ENCODE results near the gene MARCHF10. TPM values are rescaled to one million over a fixed set of nuclear protein-coding genes. Genes with fewer than 3 reads are reported as not detected.
"Not testable (repeated sequence)": the region's sequence is repeated elsewhere in the genome, so short reads cannot be mapped to it uniquely, and the experiment has no call there.

MARCHF10 gene
- total RNA-seq, 1 experiment from 2014 or later, result 0.39 TPM

DNA sequence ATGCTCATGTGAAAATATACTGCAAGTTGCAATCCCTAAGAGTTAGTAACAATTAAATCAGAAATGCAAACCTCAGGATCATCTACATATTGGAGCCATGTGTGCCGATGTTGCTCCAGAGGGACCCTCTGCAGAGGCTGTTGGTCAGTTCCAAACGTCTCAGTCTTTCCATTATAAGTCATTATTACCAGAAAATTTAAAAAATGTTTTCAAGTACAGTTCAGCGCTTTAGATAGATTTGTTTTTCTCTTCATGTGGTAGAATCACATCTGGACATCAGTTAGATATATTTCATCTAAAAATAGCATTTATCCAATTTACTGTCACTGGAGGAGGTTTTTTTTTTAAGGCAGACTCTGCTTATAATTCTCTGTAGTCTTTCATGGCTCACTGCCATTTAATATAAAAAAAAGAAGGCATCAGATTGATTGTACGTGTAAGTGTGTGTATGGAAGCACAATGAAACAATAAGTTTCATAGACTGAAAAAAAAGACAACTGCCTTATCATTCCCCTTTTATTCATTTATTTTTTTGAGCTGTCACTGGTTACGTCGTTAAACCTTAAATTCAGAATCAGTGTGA lies 46.1 kb upstream of the MARCHF10 start:
- intact Hi-C loops (cut with micrococcal nuclease; ENCODE audit: unreplicated experiment) (no loop called here), in situ Hi-C loops (cut with HindIII; ENCODE audit: low pct_unique_long_range_greater_than_20kb, low sequenced_read_pairs) (no loop called here)
- TF ChIP-seq POLR2AphosphoS5 (IDR thresholded peaks at IDR 0.05; ENCODE audit: low read depth, low read length) (no peak), CTCF (IDR thresholded peaks at IDR 0.05) (no peak), SIN3A (IDR thresholded peaks at IDR 0.05; ENCODE audit: borderline replicate concordance, insufficient read depth, low read depth, low read length) (no peak), TCF7L2 (IDR thresholded peaks at IDR 0.05; ENCODE audit: low read depth, low read length) (no peak)
- TF ChIP-seq, protein P1, sequence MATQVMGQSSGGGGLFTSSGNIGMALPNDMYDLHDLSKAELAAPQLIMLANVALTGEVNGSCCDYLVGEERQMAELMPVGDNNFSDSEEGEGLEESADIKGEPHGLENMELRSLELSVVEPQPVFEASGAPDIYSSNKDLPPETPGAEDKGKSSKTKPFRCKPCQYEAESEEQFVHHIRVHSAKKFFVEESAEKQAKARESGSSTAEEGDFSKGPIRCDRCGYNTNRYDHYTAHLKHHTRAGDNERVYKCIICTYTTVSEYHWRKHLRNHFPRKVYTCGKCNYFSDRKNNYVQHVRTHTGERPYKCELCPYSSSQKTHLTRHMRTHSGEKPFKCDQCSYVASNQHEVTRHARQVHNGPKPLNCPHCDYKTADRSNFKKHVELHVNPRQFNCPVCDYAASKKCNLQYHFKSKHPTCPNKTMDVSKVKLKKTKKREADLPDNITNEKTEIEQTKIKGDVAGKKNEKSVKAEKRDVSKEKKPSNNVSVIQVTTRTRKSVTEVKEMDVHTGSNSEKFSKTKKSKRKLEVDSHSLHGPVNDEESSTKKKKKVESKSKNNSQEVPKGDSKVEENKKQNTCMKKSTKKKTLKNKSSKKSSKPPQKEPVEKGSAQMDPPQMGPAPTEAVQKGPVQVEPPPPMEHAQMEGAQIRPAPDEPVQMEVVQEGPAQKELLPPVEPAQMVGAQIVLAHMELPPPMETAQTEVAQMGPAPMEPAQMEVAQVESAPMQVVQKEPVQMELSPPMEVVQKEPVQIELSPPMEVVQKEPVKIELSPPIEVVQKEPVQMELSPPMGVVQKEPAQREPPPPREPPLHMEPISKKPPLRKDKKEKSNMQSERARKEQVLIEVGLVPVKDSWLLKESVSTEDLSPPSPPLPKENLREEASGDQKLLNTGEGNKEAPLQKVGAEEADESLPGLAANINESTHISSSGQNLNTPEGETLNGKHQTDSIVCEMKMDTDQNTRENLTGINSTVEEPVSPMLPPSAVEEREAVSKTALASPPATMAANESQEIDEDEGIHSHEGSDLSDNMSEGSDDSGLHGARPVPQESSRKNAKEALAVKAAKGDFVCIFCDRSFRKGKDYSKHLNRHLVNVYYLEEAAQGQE (IDR thresholded peaks at IDR 0.05; ENCODE audit: insufficient read depth in 1 of 2, low read depth in 2 of 2, low read length in 1 of 2), result no peak
- Histone ChIP-seq H3K4me3 (ENCODE audit: low read depth in 2 of 2, low read length in 2 of 2) (no peak overlapping the region), H3K9me3 (ENCODE audit: control insufficient read depth, insufficient read depth, low read depth, low read length) (no peaks in the 10 kb centered on the region), H3K27me3 (ENCODE audit: control insufficient read depth, insufficient read depth, low read length) (no peaks in the 10 kb centered on the region), H3K27ac (ENCODE audit: low read length) (no peak overlapping the region), H3K36me3 (ENCODE audit: control insufficient read depth, insufficient read depth, low read length) (no peaks in the 10 kb centered on the region), H3K4me1 (ENCODE audit: control insufficient read depth, insufficient read depth, low read length) (no peaks in the 10 kb centered on the region)
- no peak for ATAC-seq
- DNase-seq (ENCODE audit: low read depth, low spot score), result no peak
- CTCF ChIA-PET, result no interaction called here
- BruUV-seq (replicated peaks), result no TSS peak
- POLR2A ChIA-PET, result no interaction called here

DNA sequence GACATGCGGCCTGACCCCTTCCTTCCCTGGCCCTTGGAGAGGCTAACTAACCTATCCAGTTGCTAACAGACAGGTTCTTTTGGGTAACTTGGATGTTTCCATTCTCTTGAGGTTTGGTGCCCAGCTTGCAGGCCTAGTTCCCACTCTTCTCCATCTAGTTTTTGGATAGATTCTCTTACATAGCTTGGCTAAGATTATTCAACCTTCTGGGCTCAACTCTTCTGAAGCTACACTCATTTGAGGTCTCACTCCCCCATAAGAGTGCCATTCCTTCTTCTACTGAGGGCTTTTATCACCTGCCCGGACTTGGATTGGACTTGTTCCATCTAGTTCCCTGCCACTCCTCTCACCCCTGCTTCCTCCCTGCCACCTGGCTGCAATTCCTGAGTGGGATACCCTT lies 44.1 kb upstream of the MARCHF10 start:
- Histone ChIP-seq H3K27me3 (ENCODE audit: control insufficient read depth, insufficient read depth, low read length) (no peaks in the 10 kb centered on the region), H3K27ac (ENCODE audit: low read length) (no peak overlapping the region), H3K9me3 (ENCODE audit: control insufficient read depth, insufficient read depth, low read depth, low read length) (no peaks in the 10 kb centered on the region), H3K4me3 (ENCODE audit: low read depth in 2 of 2, low read length in 2 of 2) (no peak overlapping the region), H3K36me3 (ENCODE audit: control insufficient read depth, insufficient read depth, low read length) (no peaks in the 10 kb centered on the region), H3K4me1 (ENCODE audit: control insufficient read depth, insufficient read depth, low read length) (no peaks in the 10 kb centered on the region)
- in situ Hi-C loops (cut with HindIII; ENCODE audit: low pct_unique_long_range_greater_than_20kb, low sequenced_read_pairs), result no loop called here
- intact Hi-C loops (cut with micrococcal nuclease; ENCODE audit: unreplicated experiment), result no loop called here
- ATAC-seq, result no peak
- BruUV-seq (replicated peaks), result no TSS peak
- DNase-seq (ENCODE audit: low read depth, low spot score), result no peak
- ChIA-PET POLR2A (no interaction called here), CTCF (no interaction called here)
- TF ChIP-seq POLR2AphosphoS5 (IDR thresholded peaks at IDR 0.05; ENCODE audit: low read depth, low read length) (no peak), SIN3A (IDR thresholded peaks at IDR 0.05; ENCODE audit: borderline replicate concordance, insufficient read depth, low read depth, low read length) (no peak), CTCF (IDR thresholded peaks at IDR 0.05) (no peak), TCF7L2 (IDR thresholded peaks at IDR 0.05; ENCODE audit: low read depth, low read length) (no peak)
- TF ChIP-seq, protein P1 (IDR thresholded peaks at IDR 0.05; ENCODE audit: insufficient read depth in 1 of 2, low read depth in 2 of 2, low read length in 1 of 2), result no peak

DNA sequence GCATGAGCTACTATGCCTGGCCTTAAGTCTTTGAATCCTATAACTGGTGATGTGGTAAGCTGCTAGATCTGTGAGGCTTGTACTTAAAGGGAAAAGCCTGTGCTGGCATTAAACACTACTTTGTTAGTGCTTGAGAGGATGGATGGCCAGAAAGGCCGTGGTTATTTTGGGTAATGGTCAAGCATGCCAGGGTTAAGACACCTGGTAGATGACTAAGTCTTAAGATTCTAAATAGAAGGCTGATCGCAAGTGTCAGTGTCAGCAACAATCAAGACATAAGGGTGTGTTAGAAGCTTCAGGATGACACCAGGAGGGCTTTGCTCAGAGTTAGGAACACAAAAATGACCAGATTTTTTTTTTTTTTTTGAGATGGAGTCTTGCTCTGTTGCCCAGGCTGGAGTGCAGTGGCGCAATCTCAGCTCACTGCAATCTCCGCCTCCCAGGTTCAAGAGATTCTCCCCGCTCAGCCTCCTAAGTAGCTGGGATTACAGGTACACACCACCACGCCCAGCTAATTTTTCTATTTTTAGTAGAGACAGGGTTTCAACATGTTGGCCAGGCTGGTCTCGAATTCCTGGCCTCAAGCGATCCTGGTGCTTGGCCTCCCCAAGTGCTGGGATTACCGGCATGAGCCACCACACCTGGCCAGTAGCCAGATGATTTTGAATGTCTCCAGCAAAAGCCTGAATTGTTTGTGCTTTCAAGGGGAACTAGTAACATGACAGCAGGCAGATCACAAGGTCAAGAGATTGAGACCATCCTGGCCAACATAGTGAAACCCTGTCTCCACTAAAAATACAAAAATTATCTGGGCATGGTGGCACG lies 41.7 kb upstream of the MARCHF10 start:
- in situ Hi-C loops (cut with HindIII; ENCODE audit: low pct_unique_long_range_greater_than_20kb, low sequenced_read_pairs); ATAC-seq; H3K27me3 ChIP-seq (ENCODE audit: control insufficient read depth, insufficient read depth, low read length); H3K4me1 ChIP-seq (ENCODE audit: control insufficient read depth, insufficient read depth, low read length); H3K36me3 ChIP-seq (ENCODE audit: control insufficient read depth, insufficient read depth, low read length); intact Hi-C loops (cut with micrococcal nuclease; ENCODE audit: unreplicated experiment); H3K27ac ChIP-seq (ENCODE audit: low read length); CTCF ChIA-PET; BruUV-seq (replicated peaks); H3K9me3 ChIP-seq (ENCODE audit: control insufficient read depth, insufficient read depth, low read depth, low read length); H3K4me3 ChIP-seq (ENCODE audit: low read depth in 2 of 2, low read length in 2 of 2); DNase-seq (ENCODE audit: low read depth, low spot score): not testable (repeated sequence)
- POLR2A ChIA-PET, result interaction anchor here (0.7 kb wide), 1 partner anchor 180 kb away, joined by 4 read pairs; no protein-coding TSS in a partner anchor

Data from Panc1 (cell line).